Endothelial cell of umbilical vein (primary cell): ENCODE measurements around the gene MINDY3.

Experiments
- EZH2 ChIP-seq: IDR thresholded peaks from 2 replicates; pipeline ENCODE4 v1.6.1; 2012; ENCODE audit warnings: borderline replicate concordance, low read depth, mild to moderate bottlenecking, moderate library complexity, low read length, inconsistent platforms; ENCODE audit not compliant: severe bottlenecking
- TF ChIP-seq, protein P1 (sequence below), 2 donors: IDR thresholded peaks; 1 replicate in 1 of 2; 2 replicates in 1 of 2; pipeline ENCODE4 v1.5.1; 2011; ENCODE audit warnings: low read length in 2 of 2, mild to moderate bottlenecking in 2 of 2, moderate library complexity in 2 of 2, control low read depth in 1 of 2, inconsistent platforms in 1 of 2, low read depth in 1 of 2; ENCODE audit not compliant: insufficient read depth in 1 of 2; ENCODE audit errors: extremely low read depth in 1 of 2

DNA sequence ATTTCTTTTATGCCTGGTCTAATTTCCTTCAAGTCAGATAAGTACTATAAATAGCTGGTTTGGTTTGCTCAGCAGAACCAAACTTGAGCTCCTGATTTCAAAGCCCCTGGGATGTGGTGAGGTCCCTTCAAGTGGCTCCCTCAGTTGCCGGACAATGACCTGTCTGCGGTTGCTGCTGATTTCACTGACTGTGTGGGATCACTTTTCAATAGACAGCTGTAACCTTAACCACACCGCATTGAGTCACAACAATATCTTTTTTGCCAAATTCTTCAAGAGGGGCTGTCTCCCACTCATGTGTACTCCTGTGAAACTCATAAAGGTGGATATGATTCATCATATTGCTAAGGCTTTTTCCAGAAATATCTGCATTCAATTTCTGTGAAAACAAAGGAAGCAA lies 117.5 kb downstream of the MINDY3 start:
- TF ChIP-seq EZH2, result no peak
- TF ChIP-seq, protein P1, sequence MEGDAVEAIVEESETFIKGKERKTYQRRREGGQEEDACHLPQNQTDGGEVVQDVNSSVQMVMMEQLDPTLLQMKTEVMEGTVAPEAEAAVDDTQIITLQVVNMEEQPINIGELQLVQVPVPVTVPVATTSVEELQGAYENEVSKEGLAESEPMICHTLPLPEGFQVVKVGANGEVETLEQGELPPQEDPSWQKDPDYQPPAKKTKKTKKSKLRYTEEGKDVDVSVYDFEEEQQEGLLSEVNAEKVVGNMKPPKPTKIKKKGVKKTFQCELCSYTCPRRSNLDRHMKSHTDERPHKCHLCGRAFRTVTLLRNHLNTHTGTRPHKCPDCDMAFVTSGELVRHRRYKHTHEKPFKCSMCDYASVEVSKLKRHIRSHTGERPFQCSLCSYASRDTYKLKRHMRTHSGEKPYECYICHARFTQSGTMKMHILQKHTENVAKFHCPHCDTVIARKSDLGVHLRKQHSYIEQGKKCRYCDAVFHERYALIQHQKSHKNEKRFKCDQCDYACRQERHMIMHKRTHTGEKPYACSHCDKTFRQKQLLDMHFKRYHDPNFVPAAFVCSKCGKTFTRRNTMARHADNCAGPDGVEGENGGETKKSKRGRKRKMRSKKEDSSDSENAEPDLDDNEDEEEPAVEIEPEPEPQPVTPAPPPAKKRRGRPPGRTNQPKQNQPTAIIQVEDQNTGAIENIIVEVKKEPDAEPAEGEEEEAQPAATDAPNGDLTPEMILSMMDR (IDR thresholded peaks at IDR 0.05; ENCODE audit: extremely low read depth in 1 of 2, insufficient read depth in 1 of 2, low read depth in 1 of 2, low read length in 2 of 2), result no peak
